Mesodermal cell (in vitro differentiated cells): Measurements from ENCODE around the gene MAD1L1.

Experiments used
- H3K27ac ChIP-seq: 2 replicates; pipeline ENCODE4 v1.7.0; 2013; ENCODE audit warnings: mild to moderate bottlenecking, low read depth, low read length, moderate library complexity; ENCODE audit not compliant: severe bottlenecking
- H3K36me3 ChIP-seq: 2 replicates; pipeline ENCODE4 v1.7.1; 2013; ENCODE audit warnings: mild to moderate bottlenecking, low read length, moderate library complexity; ENCODE audit not compliant: control insufficient read depth, insufficient read depth
- H3K4me1 ChIP-seq: one replicate; pipeline ENCODE4 v1.7.1; 2013; ENCODE audit warnings: mild to moderate bottlenecking, low read length; ENCODE audit not compliant: insufficient read depth, control insufficient read depth, poor library complexity, severe bottlenecking
- H3K4me3 ChIP-seq: 2 replicates; pipeline ENCODE4 v1.7.0; 2013; ENCODE audit warnings: low read length, control low read depth, mild to moderate bottlenecking; ENCODE audit not compliant: insufficient read depth, poor library complexity, severe bottlenecking; ENCODE audit errors: extremely low read depth
- H3K9me3 ChIP-seq: 2 replicates; pipeline ENCODE4 v1.7.1; 2013; ENCODE audit warnings: mild to moderate bottlenecking, low read length, moderate library complexity; ENCODE audit not compliant: control insufficient read depth
- WGBS, 2 experiments: methylation state at CpG; one replicate each; pipeline ENCODE4 v1.1.5; 2013; ENCODE audit warnings: missing lambda C conversion rate in 2 of 2; ENCODE audit not compliant: insufficient coverage in 2 of 2; 5-methylcytosine and 5-hydroxymethylcytosine counted together

The MAD1L1 gene

GRCh38 chr7:1913466-1914282 is 319.1 kb downstream of the MAD1L1 start:
- 90 to 97% methylated on average over 12 to 13 of the region's 25 CpGs for WGBS, 2 experiments
- no peak overlapping the region for H3K27ac ChIP-seq
- H3K4me1 ChIP-seq, result peaks cover 6% of the 10 kb centered on the region
- no peaks in the 10 kb centered on the region for H3K9me3 ChIP-seq
- no peak overlapping the region for H3K4me3 ChIP-seq
- peaks cover 3% of the 10 kb centered on the region for H3K36me3 ChIP-seq

DNA sequence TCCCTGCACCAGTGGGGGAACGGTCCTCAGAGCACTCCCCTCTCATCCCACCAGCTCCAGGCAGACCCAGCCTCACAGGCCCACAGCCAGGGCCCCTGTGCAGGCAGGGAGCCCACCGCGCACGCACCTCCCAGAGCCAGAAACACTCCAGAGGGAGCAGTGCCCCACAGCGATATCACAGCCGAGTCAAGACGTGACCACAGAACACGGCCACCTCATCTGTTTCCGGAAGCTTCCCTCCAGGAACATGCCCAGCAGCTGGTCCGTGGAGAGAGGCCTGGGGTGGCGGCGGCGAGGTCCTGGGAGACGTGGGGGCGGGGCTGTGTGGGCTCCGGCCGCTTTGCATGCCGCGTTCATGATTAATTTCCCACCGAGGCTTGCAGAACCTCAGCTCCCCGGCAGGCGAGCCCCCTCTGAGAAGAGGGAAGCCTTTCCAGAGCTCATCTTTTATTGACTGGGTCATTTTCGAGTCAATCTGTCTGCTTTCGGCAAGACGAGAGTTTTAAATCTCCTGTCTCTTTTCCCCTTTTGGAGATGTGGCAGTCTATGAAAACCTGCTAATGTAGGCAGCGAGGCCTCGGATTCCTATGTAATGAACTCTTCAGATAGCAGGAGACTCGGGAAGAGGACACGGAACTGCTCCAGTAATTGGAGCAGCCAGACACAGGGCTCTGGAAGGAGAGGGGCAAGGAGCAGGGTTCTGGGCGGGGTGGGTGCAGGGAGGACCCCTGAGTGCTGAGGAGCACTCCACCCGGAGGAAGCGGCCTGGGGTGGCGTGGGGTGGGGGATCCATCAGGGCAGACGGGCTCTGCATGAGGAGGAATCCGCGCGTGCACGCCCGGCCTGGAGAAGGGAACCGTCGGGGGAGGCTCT is 319.9 kb downstream of the MAD1L1 start:
- no peaks in the 10 kb centered on the region for H3K9me3 ChIP-seq
- WGBS, 2 experiments, result 82% methylated on average over 32 to 41 of the region's 41 CpGs
- no peak overlapping the region for H3K4me3 ChIP-seq
- peaks cover 6% of the 10 kb centered on the region for H3K4me1 ChIP-seq
- H3K27ac ChIP-seq, result no peak overlapping the region
- H3K36me3 ChIP-seq, result no peaks in the 10 kb centered on the region

DNA sequence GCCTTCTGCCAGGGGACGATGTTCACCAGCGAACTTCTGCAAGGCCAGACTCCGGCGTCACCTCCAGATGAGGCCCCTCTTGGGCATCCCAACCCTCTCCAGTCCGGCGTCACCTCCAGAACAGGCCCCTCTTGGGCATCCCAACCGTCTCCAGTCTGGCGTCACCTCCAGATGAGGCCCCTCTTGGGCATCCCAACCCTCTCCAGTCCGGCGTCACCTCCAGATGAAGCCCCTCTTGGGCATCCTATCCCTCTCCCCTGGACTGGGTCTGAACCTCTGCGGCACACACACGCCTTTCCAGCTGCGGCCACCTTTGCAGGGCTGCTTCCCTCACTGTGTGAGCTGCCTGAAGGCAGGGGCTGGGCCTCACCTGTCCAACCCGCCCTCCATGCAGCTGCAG is 321.2 kb downstream of the MAD1L1 start:
- no peaks in the 10 kb centered on the region for H3K36me3 ChIP-seq
- H3K4me1 ChIP-seq, result peaks cover 6% of the 10 kb centered on the region
- no peaks in the 10 kb centered on the region for H3K9me3 ChIP-seq
- no peak overlapping the region for H3K27ac ChIP-seq
- no peak overlapping the region for H3K4me3 ChIP-seq
- 90 to 92% methylated on average over 13 to 14 of the region's 14 CpGs for WGBS, 2 experiments

DNA sequence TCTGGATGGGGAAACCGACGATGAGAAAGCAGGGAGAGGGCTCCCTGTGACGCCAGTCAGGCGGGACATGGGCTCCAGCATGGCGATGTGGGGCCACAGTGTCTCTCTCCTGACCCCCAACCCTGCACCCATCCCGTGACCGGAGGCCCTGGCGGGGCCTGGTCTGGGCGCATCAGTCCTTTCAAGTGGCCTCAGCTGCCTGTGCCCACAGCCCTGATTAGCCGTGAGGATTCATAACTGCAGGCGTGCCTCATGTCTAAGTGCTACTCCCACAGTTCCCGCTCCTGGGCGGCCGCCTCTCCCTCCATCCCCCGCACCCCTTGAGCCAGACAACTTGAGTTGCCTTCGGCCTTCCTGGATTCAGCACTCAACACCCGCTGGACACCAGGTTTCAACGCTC is 321.9 kb downstream of the MAD1L1 start:
- 89 to 93% methylated on average over 17 to 18 of the region's 18 CpGs for WGBS, 2 experiments
- no peaks in the 10 kb centered on the region for H3K36me3 ChIP-seq
- H3K27ac ChIP-seq, result no peak overlapping the region
- H3K4me3 ChIP-seq, result no peak overlapping the region
- H3K4me1 ChIP-seq, result peaks cover 6% of the 10 kb centered on the region
- H3K9me3 ChIP-seq, result no peaks in the 10 kb centered on the region

GRCh38 chr7:1910081-1910685 is 322.6 kb downstream of the MAD1L1 start:
- no peaks in the 10 kb centered on the region for H3K9me3 ChIP-seq
- WGBS, 2 experiments, result 88 to 96% methylated on average over 25 to 26 of the region's 26 CpGs
- no peaks in the 10 kb centered on the region for H3K36me3 ChIP-seq
- H3K27ac ChIP-seq, result no peak overlapping the region
- no peak overlapping the region for H3K4me3 ChIP-seq
- H3K4me1 ChIP-seq, result peaks cover 6% of the 10 kb centered on the region

DNA sequence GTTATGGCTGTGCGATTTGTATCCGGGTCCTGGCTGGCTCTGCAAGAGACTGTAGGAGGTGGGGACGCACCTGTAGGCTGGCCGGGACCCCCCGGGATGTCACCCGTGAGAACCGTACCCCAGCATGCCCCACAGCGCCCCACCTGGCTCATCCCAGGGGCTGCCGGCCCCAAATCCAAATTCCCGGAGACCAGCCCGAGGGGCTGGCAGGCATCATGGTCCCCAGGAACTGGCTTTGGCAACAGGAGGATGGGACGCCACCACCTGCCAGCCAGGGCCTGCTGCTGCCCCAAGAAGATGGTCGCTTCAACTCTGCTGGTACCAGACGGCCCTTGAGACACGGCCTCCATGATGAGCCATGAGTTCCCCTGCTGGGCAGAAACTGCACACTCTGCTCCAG is 323.3 kb downstream of the MAD1L1 start:
- WGBS, 2 experiments, result 95% methylated on average over 15 of the region's 15 CpGs

DNA sequence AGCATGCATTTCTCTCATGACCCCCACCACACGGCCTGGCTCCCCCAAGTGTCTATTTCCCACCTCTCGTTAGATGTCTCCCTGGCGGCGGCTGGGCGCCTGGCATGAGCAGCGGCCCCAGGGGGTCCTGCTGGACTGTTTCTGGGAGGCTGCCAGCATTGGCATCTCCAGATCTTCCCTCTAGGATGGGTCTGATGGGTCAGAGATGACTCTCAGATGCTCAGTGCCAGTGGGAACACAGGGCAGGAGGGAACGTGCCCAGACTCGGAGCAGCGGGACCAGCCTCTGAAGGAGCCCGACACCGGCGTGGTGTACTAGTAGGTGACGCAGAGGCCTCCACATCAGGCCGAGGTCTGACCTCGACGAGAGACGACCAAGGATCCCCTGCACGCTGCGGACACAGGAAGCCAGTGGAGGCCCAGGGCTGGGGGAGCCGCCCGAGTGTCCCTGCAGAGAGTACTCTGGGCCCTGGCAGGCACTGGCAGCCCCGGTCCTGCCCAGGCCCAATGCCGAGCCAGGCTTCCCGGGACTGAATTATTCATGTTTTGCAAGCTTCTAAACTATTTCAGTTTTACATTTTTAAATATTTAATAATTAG is 323.8 kb downstream of the MAD1L1 start:
- Histone ChIP-seq H3K4me3 (no peak overlapping the region), H3K27ac (no peak overlapping the region), H3K4me1 (peaks cover 6% of the 10 kb centered on the region), H3K9me3 (no peaks in the 10 kb centered on the region), H3K36me3 (no peaks in the 10 kb centered on the region)
- 89 to 90% methylated on average over 20 to 23 of the region's 24 CpGs for WGBS, 2 experiments

More for the DNA sequence above, 323.3 kb downstream of the MAD1L1 start:
- Histone ChIP-seq H3K27ac (no peak overlapping the region), H3K4me1 (peaks cover 6% of the 10 kb centered on the region), H3K9me3 (no peaks in the 10 kb centered on the region), H3K4me3 (no peak overlapping the region), H3K36me3 (no peaks in the 10 kb centered on the region)

- no peak overlapping the region for H3K4me3 ChIP-seq
- WGBS, 2 experiments, result 94 to 95% methylated on average over 15 to 22 of the region's 22 CpGs
- peaks cover 2% of the 10 kb centered on the region for H3K4me1 ChIP-seq
Observed at GRCh38 chr7:1907751-1908365, 324.9 kb downstream of the MAD1L1 start.

DNA sequence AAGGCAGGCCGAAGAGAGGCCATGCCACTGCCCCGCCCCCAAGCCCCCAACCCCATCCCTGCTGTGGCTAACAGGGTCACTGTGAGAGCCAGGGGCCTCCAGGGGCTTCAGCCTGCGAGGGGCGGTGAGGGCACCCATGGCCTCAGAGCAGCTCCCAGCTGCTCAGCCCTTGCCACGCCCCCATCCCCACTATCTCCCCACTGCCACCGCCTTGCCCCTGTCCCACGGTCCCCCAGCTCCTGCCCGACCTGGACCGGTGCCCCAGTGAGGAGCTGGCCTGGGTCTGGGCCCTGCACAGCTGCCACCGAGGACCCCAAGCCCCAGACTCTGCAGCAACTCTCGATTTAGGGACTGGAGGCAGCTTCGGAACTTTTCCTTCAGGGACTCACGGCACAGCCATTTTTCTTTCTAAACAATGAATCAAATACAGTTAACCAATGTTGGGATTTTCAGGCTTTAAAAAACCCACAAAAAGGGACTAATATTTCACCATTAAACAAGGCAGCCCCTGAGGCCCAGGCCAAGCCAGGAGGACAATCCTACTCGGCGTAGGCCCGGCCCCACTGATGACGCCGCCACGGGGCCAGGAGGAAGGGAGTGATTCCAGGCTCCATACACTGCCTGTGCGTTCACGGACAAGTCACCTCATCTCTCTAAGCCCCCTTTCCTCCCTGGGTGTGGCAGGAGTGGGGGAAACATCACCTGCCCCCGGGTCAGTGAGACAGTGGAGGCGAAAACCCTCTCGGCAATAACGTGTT is 325.6 kb downstream of the MAD1L1 start:
- H3K27ac ChIP-seq, result no peak overlapping the region
- no peaks in the 10 kb centered on the region for H3K9me3 ChIP-seq
- 97% methylated on average over 12 to 18 of the region's 25 CpGs for WGBS, 2 experiments
- no peaks in the 10 kb centered on the region for H3K36me3 ChIP-seq
- H3K4me3 ChIP-seq, result no peak overlapping the region
- no peaks in the 10 kb centered on the region for H3K4me1 ChIP-seq

More at GRCh38 chr7:1907751-1908365, 324.9 kb downstream of the MAD1L1 start:
- H3K27ac ChIP-seq, result no peak overlapping the region
- no peaks in the 10 kb centered on the region for H3K9me3 ChIP-seq
- no peaks in the 10 kb centered on the region for H3K36me3 ChIP-seq
